Fibroblast of the aortic adventitia (primary cell): ENCODE results near the gene RADIL. TPM values are rescaled to one million over a fixed set of nuclear protein-coding genes. Genes with fewer than 3 reads are reported as not detected.
A peak's percentile ranks its signal among the peaks of the same experiment; 100 is the strongest.

Experiments used
- DNase-seq: peaks from one replicate; pipeline ENCODE4 v3.0.0-alpha.2; 2010; ENCODE audit warnings: low read depth
- H3K4me3 ChIP-seq: 2 replicates; pipeline ENCODE4 v1.5.1; 2011; ENCODE audit warnings: low read depth, mild to moderate bottlenecking, control low read depth, low read length, moderate library complexity
- CTCF ChIP-seq: IDR thresholded peaks from 2 replicates; pipeline ENCODE4 v1.5.1; 2011; ENCODE audit warnings: mild to moderate bottlenecking, low read length, control low read depth, inconsistent platforms; ENCODE audit not compliant: insufficient read depth
- total RNA-seq: library from RNA; depleted of rRNA; stranded (reverse); fragments of >200 nt; gene quantifications from 2 replicates; pipeline ENCODE4 v1.2.3, GENCODE V29; 2012; ENCODE audit warnings: low replicate concordance

The RADIL gene
- total RNA-seq, 1 donor: 1.4 TPM

- DNase-seq: peak; percentile 45
- H3K4me3 ChIP-seq: no peak overlapping the region
- TF ChIP-seq CTCF: peak; percentile 68
These were observed 53.3 kb downstream of the RADIL start for GRCh38 chr7:4830176-4830575.

DNA sequence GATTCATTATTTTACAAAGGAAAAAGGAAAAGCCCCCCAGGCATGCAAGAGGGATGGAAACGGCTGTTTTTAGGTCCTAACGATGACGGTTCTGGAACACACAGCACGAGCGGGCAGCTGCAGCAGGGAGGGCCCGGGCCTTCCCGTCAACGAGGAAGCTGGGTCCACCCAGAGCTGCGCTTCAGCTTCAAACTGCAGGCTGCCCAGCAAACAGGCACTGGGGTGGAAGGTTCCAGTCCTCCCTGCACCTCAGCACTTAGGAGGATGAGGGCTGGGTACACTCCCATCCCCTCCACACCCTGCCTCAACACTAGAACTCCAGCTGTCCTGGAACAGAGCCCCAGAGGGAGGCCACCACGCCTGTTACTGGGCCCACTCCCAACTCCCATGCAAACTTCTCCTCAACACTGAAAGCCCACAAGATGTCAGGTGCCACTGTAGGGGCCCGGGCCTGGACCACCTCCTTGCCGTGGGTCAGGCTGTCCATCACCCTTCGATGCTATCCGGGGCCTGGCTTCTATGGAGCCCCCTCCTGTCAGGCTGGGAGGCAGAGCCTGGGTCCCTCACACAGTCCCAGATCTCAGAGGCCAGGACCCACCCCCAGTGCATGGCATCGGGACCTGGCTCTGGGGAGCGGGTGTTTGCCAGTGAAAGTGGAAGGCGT is 54.7 kb downstream of the RADIL start:
- no peak for TF ChIP-seq CTCF
- no peak overlapping the region for H3K4me3 ChIP-seq
- no peak for DNase-seq

DNA sequence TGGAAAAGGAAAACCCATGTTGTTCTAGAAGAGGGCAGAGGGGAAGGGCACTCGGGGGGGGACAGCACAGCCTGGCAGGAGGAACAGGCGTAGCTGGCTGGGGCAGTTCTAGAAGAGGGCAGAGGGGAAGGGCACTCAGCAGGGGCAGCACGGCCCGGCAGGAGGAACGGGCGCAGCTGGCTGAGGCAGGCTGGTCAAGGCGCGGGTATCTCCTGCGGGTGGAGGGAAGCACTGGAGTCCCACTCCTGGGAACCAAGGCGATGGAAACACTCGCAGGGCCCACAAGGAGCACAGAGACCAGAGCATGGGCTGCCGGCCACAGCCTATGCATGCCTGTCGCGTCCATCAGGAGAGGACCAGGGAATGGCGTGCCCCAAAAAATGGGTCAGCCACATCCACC is 58.4 kb downstream of the RADIL start:
- DNase-seq: no peak
- no peak for TF ChIP-seq CTCF
- no peak overlapping the region for H3K4me3 ChIP-seq

DNA sequence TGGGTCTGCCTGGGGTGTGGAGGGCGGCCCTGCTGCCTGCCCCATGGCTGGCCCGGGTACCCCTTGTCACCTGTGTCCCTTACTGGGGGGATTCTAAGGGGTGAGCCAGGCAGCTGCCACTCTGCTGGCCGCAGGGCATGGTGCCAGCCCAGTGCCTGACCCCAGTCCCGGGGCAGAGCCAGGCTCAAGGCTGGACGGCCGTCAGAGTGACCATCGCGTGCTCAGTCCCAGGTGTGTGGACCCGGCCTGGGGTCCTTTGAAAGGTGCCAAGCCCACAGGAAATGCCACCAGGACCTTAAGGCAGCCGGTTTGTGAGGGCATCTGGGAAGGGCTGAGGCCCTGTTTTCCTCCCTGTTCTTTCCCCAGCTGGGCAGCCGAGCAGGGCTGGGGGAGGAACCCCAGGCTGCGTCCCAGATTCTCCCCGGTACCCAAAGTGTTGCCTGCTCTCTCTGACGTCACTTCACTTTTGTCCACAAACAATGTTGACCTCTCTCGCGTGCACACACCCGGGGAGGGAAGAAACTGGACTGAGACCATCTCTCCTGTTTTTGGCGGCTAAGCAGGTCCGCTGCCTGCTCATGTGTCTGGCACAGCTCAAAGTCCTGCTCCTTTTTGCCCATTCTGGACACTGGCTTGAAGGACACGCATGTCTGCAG is 59.3 kb downstream of the RADIL start:
- TF ChIP-seq CTCF: no peak
- no peak for DNase-seq
- no peak overlapping the region for H3K4me3 ChIP-seq

GRCh38 chr7:4823441-4824119 is 59.9 kb downstream of the RADIL start:
- no peak overlapping the region for H3K4me3 ChIP-seq
- no peak for TF ChIP-seq CTCF
- DNase-seq: no peak

GRCh38 chr7:4822677-4823076 is 60.8 kb downstream of the RADIL start:
- no peak overlapping the region for H3K4me3 ChIP-seq
- TF ChIP-seq CTCF: no peak
- no peak for DNase-seq
